Stimulated activated CD8-positive, alpha-beta memory T cell treated with anti-CD3 and anti-CD28 coated beads, Interleukin-12 subunit alpha, Interleukin-12 subunit beta, amount 100 ng/mL, for 24 hours (primary cell): Measurements from ENCODE around the gene CCDC191.

Experiments
- DNase-seq: peaks from one replicate; pipeline ENCODE4 v3.0.0-alpha.2; 2020; ENCODE audit errors: extremely low read depth

Gene CCDC191, protein sequence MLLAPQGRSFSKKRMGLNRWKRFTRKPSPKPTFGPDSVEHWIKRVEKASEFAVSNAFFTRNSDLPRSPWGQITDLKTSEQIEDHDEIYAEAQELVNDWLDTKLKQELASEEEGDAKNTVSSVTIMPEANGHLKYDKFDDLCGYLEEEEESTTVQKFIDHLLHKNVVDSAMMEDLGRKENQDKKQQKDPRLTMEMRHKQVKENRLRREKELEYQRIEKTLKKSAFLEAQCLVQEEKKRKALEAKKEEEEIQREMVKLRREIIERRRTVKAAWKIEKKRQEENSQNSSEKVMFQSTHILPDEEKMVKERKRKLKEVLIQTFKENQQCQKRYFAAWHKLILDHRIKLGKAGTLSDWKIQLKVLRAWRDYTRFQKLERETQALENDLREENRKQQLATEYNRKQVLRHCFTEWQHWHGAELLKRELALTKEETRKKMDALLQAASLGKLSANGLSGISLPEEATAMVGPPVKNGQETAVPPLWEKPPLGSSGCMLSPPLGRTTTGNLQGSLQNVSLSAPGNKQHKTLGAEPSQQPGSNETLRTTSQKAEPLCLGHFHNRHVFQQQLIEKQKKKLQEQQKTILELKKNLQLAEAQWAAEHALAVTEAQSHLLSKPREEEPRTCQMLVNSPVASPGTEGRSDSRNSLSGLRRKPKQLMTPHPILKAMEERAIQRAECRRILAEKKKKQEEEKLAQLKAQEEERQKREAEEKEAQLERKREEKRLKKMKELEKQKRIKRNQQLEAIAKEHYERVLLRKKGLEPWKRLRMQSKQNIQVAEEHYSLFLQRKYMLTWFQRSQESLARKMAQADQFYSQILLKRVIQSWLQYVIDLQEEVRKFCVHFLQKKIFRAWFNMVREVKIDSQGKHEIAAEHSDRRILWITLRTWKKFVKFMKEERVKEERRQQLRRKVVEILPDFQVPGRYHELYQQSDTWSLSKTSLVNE

DNA sequence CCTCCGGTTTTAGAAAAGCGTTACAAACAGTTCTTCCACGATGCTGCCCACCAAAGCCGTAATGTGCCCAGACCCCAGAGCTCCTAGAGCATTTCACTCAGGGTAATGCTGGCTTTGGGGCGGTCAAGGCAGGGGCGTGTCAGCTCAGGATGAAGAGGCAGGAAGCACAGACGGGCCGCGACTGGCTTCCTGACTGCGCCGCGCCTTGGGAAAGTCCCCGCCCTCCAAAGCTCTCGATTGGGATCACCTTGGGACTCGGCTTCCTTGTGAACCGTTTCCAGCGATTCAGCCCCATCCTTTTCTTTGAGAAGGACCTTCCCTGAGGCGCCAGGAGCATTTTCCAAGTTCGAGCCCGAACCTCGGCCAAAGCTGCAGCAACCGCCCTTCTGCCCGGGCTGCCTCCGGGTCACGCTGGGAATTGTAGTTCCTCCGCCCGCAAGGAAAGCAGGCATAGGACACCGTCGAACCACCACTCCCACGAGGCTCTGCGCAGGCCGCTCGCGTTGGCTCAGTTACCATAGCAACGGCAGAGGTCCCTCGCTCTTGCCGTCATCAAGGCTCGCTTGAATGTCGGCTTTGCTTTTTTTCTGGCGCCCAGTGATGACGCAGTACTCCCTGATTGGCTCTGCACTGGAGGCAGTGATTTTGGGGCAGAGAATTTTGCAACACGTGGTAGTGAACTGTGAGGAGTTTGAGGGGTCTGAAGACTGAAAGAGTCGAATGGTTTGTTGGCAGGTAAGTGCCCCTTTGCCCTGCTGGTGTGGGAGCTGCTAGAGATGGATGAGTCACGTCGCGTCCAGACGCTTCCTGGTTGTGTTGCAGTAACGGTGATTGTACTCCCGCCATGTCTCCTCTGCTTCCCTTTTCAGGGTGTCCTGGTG, at the start of gene CCDC191, which contains the start of gene QTRT2:
CCDC191 (minus strand) TSS at position 397 of the 881 bp plus-strand sequence; CDS start at position 337, 60 bp downstream.
QTRT2 (plus strand) TSS at position 608 of the 881 bp plus-strand sequence. CDS start 8,521 bp downstream, outside the sequence.
- peak; percentile 96 for DNase-seq

DNA sequence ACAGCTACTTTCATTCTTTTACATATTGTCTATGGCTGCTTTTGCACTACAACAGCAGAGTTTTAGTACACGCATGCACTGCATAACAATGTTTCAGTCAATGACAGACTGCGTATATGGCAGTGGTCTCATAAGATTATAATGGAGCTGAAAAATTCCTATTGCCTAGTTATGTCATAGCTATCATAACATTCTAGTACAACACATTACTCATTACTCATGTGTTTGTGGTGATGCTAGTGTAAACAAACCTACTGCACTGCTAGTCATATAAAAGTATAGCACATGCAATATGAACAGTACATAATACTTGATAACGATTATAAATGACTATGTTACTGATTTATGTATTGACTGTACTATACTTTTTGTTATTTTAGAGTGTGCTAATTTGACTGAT, 48.1 kb upstream of the CCDC191 start:
- DNase-seq = no peak

DNA sequence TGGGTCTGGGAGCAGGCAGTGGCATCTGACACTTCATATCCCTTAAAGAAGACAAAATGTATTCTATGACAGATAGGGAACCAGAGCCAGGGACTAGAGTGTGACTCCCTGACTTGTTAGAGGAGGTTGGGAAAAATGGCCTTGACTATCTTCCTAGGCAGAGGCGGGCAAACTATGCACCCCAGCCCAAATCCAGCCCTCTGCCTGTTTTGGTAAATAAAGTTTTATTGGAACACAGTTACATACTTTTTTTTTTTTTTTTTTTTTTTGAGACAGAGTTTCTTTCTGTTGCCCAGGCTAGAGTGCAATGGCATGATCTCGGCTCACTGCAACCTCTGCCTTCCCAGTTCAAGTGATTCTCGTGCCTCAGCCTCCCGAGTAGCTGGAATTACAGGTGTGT, 47.5 kb upstream of the CCDC191 start:
- no peak for DNase-seq

GRCh38 chr3:114103181-114103580, 46.9 kb upstream of the CCDC191 start:
- no peak for DNase-seq

DNA sequence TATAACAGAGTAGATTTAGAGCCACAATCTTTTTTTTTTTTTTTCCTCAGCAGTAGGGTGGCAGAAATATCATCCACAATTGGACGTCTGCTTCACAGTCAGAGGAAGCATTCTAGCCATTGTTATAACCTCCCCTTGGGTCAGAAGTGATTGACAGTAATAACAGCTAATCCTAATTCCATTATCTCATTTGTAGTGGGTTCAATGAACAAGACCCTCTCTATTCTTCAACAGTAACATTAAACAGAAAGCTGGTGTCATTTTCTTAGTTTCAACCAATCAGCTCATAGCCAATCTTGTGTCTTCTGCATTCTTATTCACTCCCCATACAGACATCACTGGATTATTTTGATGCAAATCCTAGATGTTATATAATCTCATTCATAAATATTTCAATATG, 44.8 kb upstream of the CCDC191 start:
- no peak for DNase-seq

- DNase-seq = no peak
Measured at GRCh38 chr3:114095796-114096195, 39.5 kb upstream of the CCDC191 start.

- no peak for DNase-seq
Measured at GRCh38 chr3:114093596-114093995, 37.3 kb upstream of the CCDC191 start.

- no peak for DNase-seq
Measured at GRCh38 chr3:114093016-114093380, 36.7 kb upstream of the CCDC191 start.

GRCh38 chr3:114092151-114093015, 36.1 kb upstream of the CCDC191 start:
- DNase-seq = no peak

- DNase-seq = no peak
Measured at GRCh38 chr3:114089675-114090074, 33.3 kb upstream of the CCDC191 start.

GRCh38 chr3:114086356-114086755, 30.0 kb upstream of the CCDC191 start:
- no peak for DNase-seq

- no peak for DNase-seq
Measured at GRCh38 chr3:114083112-114083511, 26.8 kb upstream of the CCDC191 start.

DNA sequence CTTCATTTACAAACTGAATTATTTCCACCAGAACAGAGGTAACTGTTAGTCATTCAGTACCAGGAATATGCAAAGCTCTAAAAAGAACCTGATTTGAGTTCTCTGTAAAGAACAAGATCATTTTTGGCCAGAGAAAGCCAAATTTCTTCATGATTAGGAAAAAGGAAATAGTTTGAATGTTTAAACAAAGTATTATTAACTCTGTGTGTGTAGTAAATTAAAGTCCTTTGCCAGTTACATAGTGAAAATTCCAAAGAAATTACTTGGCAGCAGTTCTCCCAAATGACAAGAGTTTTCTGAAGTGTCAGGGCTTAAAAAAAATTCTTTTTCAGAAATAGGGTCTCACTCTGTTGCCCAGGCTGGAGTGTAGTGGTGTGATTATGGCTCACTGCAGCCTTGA, 24.7 kb upstream of the CCDC191 start:
- DNase-seq = no peak

- DNase-seq = no peak
Measured at GRCh38 chr3:114080201-114080600, 23.9 kb upstream of the CCDC191 start.

DNA sequence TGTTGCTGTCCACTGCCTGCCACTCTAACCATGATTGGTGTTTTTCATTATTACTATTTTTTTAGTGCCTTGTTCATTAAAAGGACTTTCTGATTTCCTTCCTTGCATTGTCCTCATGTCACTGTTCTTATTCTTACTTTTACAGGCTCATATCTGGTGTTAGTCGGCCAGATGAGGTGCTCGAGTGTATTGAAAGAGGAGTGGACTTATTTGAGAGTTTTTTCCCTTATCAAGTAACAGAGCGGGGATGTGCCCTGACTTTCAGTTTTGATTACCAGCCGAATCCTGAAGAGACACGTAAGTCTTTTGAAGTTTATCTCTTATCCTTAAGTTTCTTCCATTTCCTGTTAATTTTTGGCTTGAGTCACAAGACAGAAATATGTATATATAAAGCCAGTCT, 23.4 kb upstream of the CCDC191 start:
- no peak for DNase-seq

GRCh38 chr3:114078126-114078525, 21.8 kb upstream of the CCDC191 start:
- DNase-seq = no peak

- DNase-seq = no peak
Measured at GRCh38 chr3:114076711-114077110, 20.4 kb upstream of the CCDC191 start.

DNA sequence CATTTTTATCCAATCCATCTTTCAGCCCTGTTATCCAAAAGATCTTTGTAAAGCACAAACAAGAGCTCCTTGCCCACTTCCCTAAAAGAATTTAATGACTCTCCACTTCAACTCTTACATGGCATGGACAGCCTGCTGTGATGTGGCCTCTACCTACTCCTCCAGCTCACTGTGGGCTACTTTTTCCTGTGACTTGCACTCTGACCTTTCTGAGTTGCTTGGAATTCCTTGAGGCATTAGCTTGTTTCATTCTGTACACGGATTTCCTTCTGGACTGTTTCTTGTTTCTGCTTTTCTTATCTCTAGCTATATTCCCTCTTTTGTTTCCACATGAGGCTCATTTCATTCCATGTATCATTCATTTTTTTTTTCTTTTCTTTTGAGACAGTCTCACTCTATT, 15.5 kb upstream of the CCDC191 start:
- DNase-seq = no peak

DNA sequence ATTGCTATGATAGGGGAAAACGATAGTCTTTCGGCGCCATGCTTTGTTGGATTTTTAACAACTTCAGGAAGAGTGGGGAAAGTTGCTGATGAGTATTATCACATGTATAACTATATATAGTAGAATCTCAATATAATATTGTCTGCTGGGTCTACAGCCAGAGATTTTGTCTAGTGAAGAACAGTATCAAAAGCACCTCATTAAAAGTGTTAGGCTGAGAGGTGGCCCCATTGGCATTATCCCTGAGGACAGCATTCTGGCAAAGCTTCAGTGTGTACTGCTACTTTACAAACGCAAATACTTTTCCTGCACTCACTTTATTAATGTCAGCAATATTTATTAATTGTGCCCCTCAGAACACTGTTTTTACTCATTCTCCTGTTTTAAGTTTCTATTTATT, 12.0 kb upstream of the CCDC191 start:
- no peak for DNase-seq

DNA sequence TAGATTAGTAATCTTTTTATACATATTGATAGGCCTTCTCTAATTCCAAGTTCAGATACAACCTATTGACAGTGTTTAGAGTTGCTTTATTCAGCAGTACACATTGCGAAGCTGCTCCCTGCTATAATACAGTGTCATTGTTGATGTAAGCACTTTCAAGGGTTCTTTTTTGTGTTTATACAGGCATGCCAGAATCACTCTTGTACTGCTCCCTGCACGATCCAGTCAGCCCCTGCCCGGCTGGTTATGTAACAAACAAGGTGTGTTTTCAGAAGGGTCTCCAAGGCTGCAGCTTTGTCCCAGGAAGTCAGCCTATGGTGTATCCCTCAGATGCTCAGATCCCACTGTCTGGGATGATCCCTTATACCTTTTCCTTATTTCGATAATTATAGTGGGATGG, 11.5 kb upstream of the CCDC191 start:
- no peak for DNase-seq
